SK-N-SH (cell line): Measurements from ENCODE around the gene MAPK10. TPM values are rescaled to one million over a fixed set of nuclear protein-coding genes. Genes with fewer than 3 reads are reported as not detected.

Experiments
- CTCF ChIA-PET: fragments of 300-600, 350-600 bp; formaldehyde crosslinking; extraction: SDS; loops from one replicate; lab custom pipeline; 2021; lab: Yijun Ruan, JAX
- POLR2A ChIA-PET: fragments of 350-600 bp; sonication (Branson Sonifier 250); formaldehyde crosslinking; extraction: SDS; loops from one replicate; lab custom pipeline; 2020; ENCODE audit warnings: antibody characterized with exemption, inconsistent platforms; lab: Yijun Ruan, JAX
- DNase-seq: peaks from one replicate; pipeline ENCODE4 v3.0.0; 2012
- H2AFZ ChIP-seq: fragments of 200-600 bp; sonication (generic); 2 replicates; pipeline ENCODE4 v1.8.1; 2016; ENCODE audit warnings: antibody characterized with exemption, mild to moderate bottlenecking, low read depth
- H3F3A ChIP-seq: fragments of 200-600 bp; sonication (generic); replicated peaks from 2 replicates; pipeline ENCODE3; 2016; ENCODE audit warnings: antibody characterized with exemption, mild to moderate bottlenecking; ENCODE audit not compliant: insufficient read depth
- H3K27ac ChIP-seq, 2 experiments: fragments of 200-500 bp in 1 of 2; fragments of 200-600 bp in 1 of 2; sonication (Bioruptor generic) in 1 of 2; sonication (generic), shearing (Covaris generic) in 1 of 2; 2 replicates each; pipeline versions ENCODE4 v1.5.1 to v1.6.1; 2014 to 2016; ENCODE audit warnings: low read depth in 2 of 2, inconsistent platforms in 1 of 2, low read length in 1 of 2, mild to moderate bottlenecking in 1 of 2, mixed read lengths in 1 of 2
- H3K27me3 ChIP-seq: fragments of 200-600 bp; sonication (generic), shearing (Covaris generic); 2 replicates; pipeline ENCODE4 v1.6.1; 2016; ENCODE audit warnings: mixed run types; ENCODE audit not compliant: insufficient read depth
- H3K36me3 ChIP-seq, 2 experiments: fragments of 200-500 bp in 1 of 2; fragments of 200-600 bp in 1 of 2; sonication (Bioruptor generic) in 1 of 2; sonication (generic) in 1 of 2; replicated peaks in 1 of 2; 2 replicates each; pipeline versions ENCODE3 to v1.5.1; 2014 to 2016; ENCODE audit warnings: low read length in 1 of 2, mild to moderate bottlenecking in 1 of 2; ENCODE audit not compliant: insufficient read depth in 2 of 2, control insufficient read depth in 1 of 2
- H3K4me1 ChIP-seq, 2 experiments: fragments of 200-500 bp in 1 of 2; fragments of 200-600 bp in 1 of 2; sonication (Bioruptor generic) in 1 of 2; sonication (generic), shearing (Covaris generic) in 1 of 2; 2 replicates each; pipeline versions ENCODE4 v1.5.1 to v1.6.1; 2014 to 2016; ENCODE audit warnings: low read depth in 1 of 2, low read length in 1 of 2, mixed run types in 1 of 2; ENCODE audit not compliant: insufficient read depth in 2 of 2, control insufficient read depth in 1 of 2
- H3K4me2 ChIP-seq: fragments of 200-600 bp; sonication (generic), shearing (Covaris generic); 2 replicates; pipeline ENCODE4 v1.6.1; 2017; ENCODE audit warnings: mixed run types
- H3K4me3 ChIP-seq, 2 experiments: fragments of 200-500 bp in 1 of 2; fragments of 200-600 bp in 1 of 2; sonication (Bioruptor generic) in 1 of 2; sonication (generic), shearing (Covaris generic) in 1 of 2; 2 replicates each; pipeline versions ENCODE4 v1.5.1 to v1.8.1; 2014 to 2016; ENCODE audit warnings: low read depth in 2 of 2, inconsistent platforms in 1 of 2, low read length in 1 of 2, mild to moderate bottlenecking in 1 of 2, mixed read lengths in 1 of 2, moderate library complexity in 1 of 2
- H3K79me2 ChIP-seq: fragments of 200-600 bp; sonication (generic); 2 replicates; pipeline ENCODE4 v1.8.1; 2017; ENCODE audit warnings: mild to moderate bottlenecking; ENCODE audit not compliant: insufficient read depth
- H3K9ac ChIP-seq: fragments of 200-600 bp; sonication (generic); 2 replicates; pipeline ENCODE4 v1.6.1; 2017; ENCODE audit warnings: mixed run types
- H3K9me2 ChIP-seq: fragments of 200-600 bp; sonication (generic); 2 replicates; pipeline ENCODE4 v1.6.1; 2017; ENCODE audit warnings: mixed run types
- H3K9me3 ChIP-seq: fragments of 200-600 bp; sonication (generic); 2 replicates; pipeline ENCODE4 v1.6.1; 2017; ENCODE audit warnings: mixed run types, mild to moderate bottlenecking, moderate library complexity
- H4K20me1 ChIP-seq: fragments of 200-600 bp; sonication (generic); 2 replicates; pipeline ENCODE4 v1.6.1; 2017; ENCODE audit warnings: mild to moderate bottlenecking, mixed run types; ENCODE audit not compliant: insufficient read depth
- CHD2 ChIP-seq: fragments of 150-350 bp; IDR thresholded peaks from 2 replicates; pipeline ENCODE4 v1.6.1; 2018; ENCODE audit warnings: low read length; ENCODE audit not compliant: partially characterized antibody
- EP300 ChIP-seq, 2 experiments: IDR thresholded peaks; 2 replicates each; pipeline versions ENCODE4 v1.4.0 to v1.6.1; 2012; ENCODE audit warnings: borderline replicate concordance in 1 of 2, low read depth in 1 of 2, low read length in 1 of 2
- GATA2 ChIP-seq: sonication (generic); formaldehyde crosslinking; IDR thresholded peaks from 2 replicates; pipeline ENCODE4 v1.5.0; 2020; ENCODE audit warnings: mild to moderate bottlenecking, missing genetic modification reagents
- NFIC ChIP-seq: IDR thresholded peaks from 2 replicates; pipeline ENCODE4 v1.4.0; 2012; ENCODE audit warnings: borderline replicate concordance
- RCOR1 ChIP-seq: fragments of 150-350 bp; IDR thresholded peaks from 2 replicates; pipeline ENCODE4 v1.6.1; 2017; ENCODE audit warnings: antibody characterized with exemption, low read length
- RXRA ChIP-seq: IDR thresholded peaks from 2 replicates; pipeline ENCODE4 v1.4.0; 2012; ENCODE audit warnings: low read depth, mild to moderate bottlenecking, borderline replicate concordance
- WGBS: methylation state at CpG from one replicate; pipeline ENCODE4 v1.1.6; 2017; ENCODE audit warnings: low lambda C conversion rate; 5-methylcytosine and 5-hydroxymethylcytosine counted together
- polyA plus RNA-seq, 3 experiments: library from polyadenylated mRNA; depleted of rRNA; stranded (reverse); fragments of >200 nt; gene quantifications; 2 replicates each; pipeline ENCODE4 v1.2.3, GENCODE V29; 2012
- TF ChIP-seq, protein P1 (sequence below): IDR thresholded peaks from 2 replicates; pipeline ENCODE4; 2012
- TF ChIP-seq, protein P2 (sequence below): IDR thresholded peaks from 2 replicates; pipeline ENCODE4 v1.6.1; 2012; ENCODE audit warnings: mild to moderate bottlenecking, low read depth, low read length, moderate library complexity
- TF ChIP-seq, protein P3 (sequence below): IDR thresholded peaks from 2 replicates; pipeline ENCODE4 v1.4.0; 2012; ENCODE audit warnings: low read depth, borderline replicate concordance
- TF ChIP-seq, protein P4 (sequence below): fragments of 150-350 bp; IDR thresholded peaks from 2 replicates; pipeline ENCODE4 v1.6.1; 2016; ENCODE audit warnings: mild to moderate bottlenecking, low read depth, low read length
- TF ChIP-seq, protein P5 (sequence below): IDR thresholded peaks from 2 replicates; pipeline ENCODE4 v1.4.0; 2012; ENCODE audit warnings: low read depth, borderline replicate concordance

The MAPK10 gene
- polyA plus RNA-seq, 1 of the 3 experiments (the other 2 are of a cell fraction): 8.1 TPM

DNA sequence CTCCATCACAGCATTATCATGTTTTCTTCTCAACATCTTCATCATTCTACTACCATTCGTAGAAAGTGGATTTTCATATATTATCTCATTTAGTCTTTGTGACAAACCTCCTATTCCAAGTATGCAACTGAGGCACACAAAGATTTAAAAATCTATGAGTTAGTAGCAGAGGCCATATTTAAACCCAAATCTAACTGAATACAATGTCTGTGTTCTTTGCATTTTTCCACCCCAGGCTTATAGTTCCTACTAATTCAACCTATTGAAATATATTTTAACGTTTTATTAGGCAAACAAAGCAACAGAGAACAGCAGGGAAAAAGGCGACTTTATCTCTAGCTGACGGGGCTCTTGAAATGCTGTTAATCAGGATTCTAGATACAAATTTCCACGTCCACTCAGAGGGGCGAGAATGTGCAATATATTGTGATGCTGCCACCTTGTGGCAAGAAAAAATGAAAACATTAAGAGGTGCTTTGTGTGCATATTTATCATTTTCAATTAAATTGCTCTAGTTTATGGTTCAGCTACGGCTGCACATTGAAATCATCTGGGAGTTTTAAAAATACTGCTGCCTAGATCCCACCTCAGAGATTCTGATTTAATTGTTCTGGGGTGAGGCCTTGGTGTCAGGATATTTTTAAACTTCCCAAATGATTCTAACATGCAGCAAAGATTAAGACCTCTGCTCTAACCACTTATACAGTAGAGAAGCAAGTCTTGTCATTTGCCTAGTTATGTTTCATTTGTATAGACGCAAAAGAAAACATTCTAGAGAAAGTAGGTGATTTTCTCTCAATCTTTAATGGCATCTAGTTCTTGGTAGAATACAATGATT, 315.9 kb downstream of the MAPK10 start (continued):
- TF ChIP-seq, protein P1, sequence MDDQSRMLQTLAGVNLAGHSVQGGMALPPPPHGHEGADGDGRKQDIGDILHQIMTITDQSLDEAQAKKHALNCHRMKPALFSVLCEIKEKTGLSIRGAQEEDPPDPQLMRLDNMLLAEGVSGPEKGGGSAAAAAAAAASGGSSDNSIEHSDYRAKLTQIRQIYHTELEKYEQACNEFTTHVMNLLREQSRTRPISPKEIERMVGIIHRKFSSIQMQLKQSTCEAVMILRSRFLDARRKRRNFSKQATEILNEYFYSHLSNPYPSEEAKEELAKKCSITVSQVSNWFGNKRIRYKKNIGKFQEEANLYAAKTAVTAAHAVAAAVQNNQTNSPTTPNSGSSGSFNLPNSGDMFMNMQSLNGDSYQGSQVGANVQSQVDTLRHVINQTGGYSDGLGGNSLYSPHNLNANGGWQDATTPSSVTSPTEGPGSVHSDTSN: no peak
- TF ChIP-seq RCOR1 (no peak), NFIC (no peak), CHD2 (no peak), RXRA (no peak), GATA2 (CRISPR knock-in tag) (no peak), EP300 (IDR thresholded peaks at IDR 0.05; ENCODE audit: borderline replicate concordance in 1 of 2, low read depth in 1 of 2, low read length in 1 of 2) (no peak)
- TF ChIP-seq, protein P2, sequence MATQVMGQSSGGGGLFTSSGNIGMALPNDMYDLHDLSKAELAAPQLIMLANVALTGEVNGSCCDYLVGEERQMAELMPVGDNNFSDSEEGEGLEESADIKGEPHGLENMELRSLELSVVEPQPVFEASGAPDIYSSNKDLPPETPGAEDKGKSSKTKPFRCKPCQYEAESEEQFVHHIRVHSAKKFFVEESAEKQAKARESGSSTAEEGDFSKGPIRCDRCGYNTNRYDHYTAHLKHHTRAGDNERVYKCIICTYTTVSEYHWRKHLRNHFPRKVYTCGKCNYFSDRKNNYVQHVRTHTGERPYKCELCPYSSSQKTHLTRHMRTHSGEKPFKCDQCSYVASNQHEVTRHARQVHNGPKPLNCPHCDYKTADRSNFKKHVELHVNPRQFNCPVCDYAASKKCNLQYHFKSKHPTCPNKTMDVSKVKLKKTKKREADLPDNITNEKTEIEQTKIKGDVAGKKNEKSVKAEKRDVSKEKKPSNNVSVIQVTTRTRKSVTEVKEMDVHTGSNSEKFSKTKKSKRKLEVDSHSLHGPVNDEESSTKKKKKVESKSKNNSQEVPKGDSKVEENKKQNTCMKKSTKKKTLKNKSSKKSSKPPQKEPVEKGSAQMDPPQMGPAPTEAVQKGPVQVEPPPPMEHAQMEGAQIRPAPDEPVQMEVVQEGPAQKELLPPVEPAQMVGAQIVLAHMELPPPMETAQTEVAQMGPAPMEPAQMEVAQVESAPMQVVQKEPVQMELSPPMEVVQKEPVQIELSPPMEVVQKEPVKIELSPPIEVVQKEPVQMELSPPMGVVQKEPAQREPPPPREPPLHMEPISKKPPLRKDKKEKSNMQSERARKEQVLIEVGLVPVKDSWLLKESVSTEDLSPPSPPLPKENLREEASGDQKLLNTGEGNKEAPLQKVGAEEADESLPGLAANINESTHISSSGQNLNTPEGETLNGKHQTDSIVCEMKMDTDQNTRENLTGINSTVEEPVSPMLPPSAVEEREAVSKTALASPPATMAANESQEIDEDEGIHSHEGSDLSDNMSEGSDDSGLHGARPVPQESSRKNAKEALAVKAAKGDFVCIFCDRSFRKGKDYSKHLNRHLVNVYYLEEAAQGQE: no peak
- TF ChIP-seq, protein P3, sequence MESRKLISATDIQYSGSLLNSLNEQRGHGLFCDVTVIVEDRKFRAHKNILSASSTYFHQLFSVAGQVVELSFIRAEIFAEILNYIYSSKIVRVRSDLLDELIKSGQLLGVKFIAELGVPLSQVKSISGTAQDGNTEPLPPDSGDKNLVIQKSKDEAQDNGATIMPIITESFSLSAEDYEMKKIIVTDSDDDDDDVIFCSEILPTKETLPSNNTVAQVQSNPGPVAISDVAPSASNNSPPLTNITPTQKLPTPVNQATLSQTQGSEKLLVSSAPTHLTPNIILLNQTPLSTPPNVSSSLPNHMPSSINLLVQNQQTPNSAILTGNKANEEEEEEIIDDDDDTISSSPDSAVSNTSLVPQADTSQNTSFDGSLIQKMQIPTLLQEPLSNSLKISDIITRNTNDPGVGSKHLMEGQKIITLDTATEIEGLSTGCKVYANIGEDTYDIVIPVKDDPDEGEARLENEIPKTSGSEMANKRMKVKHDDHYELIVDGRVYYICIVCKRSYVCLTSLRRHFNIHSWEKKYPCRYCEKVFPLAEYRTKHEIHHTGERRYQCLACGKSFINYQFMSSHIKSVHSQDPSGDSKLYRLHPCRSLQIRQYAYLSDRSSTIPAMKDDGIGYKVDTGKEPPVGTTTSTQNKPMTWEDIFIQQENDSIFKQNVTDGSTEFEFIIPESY: no peak
- TF ChIP-seq, protein P4, sequence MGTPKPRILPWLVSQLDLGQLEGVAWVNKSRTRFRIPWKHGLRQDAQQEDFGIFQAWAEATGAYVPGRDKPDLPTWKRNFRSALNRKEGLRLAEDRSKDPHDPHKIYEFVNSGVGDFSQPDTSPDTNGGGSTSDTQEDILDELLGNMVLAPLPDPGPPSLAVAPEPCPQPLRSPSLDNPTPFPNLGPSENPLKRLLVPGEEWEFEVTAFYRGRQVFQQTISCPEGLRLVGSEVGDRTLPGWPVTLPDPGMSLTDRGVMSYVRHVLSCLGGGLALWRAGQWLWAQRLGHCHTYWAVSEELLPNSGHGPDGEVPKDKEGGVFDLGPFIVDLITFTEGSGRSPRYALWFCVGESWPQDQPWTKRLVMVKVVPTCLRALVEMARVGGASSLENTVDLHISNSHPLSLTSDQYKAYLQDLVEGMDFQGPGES: no peak

DNA sequence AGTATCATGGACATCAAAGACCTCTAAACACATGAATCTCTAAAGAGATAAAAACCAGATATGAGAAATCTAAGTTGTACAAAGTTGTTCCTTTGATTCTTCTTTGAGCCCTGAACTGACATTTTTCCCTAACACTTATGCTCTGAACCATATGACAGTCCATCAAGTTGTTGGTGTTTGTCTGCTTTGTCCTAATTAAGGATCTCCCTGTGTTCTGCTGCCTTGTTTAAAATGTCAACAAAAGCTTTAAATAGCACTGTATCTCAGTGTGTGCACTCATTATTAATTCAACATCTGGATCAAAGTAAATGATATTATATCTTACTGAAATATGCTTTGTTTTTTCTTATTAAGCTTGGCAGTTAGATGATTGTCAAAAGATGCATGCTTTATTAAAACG, 321.8 kb downstream of the MAPK10 start:
- no peak overlapping the region for H2AFZ ChIP-seq
- no peaks in the 10 kb centered on the region for H3K27me3 ChIP-seq
- peaks cover 9% of the 10 kb centered on the region for H3F3A ChIP-seq
- no peaks in the 10 kb centered on the region for H3K9me3 ChIP-seq
- no peaks in the 10 kb centered on the region for H3K9me2 ChIP-seq
- no peak overlapping the region for H3K4me2 ChIP-seq
- CTCF ChIA-PET: interaction anchor here (1.0 to 16.5 kb wide), 2 partner anchors 101 to 240 kb away, joined by 3 to 159 read pairs; no protein-coding TSS in a partner anchor
- H3K36me3 ChIP-seq: no peaks in the 10 kb centered on the region
- H3K9ac ChIP-seq: no peak overlapping the region
- TF ChIP-seq, protein P5, sequence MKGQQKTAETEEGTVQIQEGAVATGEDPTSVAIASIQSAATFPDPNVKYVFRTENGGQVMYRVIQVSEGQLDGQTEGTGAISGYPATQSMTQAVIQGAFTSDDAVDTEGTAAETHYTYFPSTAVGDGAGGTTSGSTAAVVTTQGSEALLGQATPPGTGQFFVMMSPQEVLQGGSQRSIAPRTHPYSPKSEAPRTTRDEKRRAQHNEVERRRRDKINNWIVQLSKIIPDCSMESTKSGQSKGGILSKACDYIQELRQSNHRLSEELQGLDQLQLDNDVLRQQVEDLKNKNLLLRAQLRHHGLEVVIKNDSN: no peak
- TF ChIP-seq EP300 (IDR thresholded peaks at IDR 0.05; ENCODE audit: borderline replicate concordance in 1 of 2, low read depth in 1 of 2, low read length in 1 of 2): 0 out of 4 replicates have a peak, but pooled peaks of 1 of the 2 experiments have one; percentile 9
- peak; percentile 49; the same call in 1 of the 2 replicates for TF ChIP-seq GATA2 (CRISPR knock-in tag)
- H3K79me2 ChIP-seq: no peaks in the 10 kb centered on the region
- H3K27ac ChIP-seq: no peak overlapping the region
- H3K4me3 ChIP-seq: no peak overlapping the region
- WGBS: 67% methylated on average over 1 of the region's 1 CpG
- H4K20me1 ChIP-seq: no peaks in the 10 kb centered on the region
- peaks cover 10 to 13% of the 10 kb centered on the region in 2 experiments; a peak in 3 of 4 replicates for H3K4me1 ChIP-seq
- no peak for DNase-seq
- POLR2A ChIA-PET: no interaction called here
